HAP-1 (cell line): ENCODE data around the gene ERP27.

Experiments used
- DNase-seq, 2 experiments: peaks; one replicate each; pipeline ENCODE4 v3.0.0-alpha.2; 2016 to 2020; ENCODE audit warnings: low spot score in 2 of 2
- H3K27me3 ChIP-seq: fragments of 250-450 bp; sonication (Bioruptor Pico); 2 replicates; pipeline ENCODE4 v1.5.1; 2020; ENCODE audit warnings: low read depth, mild to moderate bottlenecking, moderate library complexity
- H3K36me3 ChIP-seq: fragments of 250-450 bp; sonication (Bioruptor Pico); replicated peaks from 2 replicates; pipeline ENCODE4 v1.5.1; 2020; ENCODE audit warnings: mild to moderate bottlenecking
- H3K4me1 ChIP-seq: fragments of 250-450 bp; sonication (Bioruptor Pico); 2 replicates; pipeline ENCODE4 v1.5.1; 2020; ENCODE audit warnings: mild to moderate bottlenecking
- H3K4me3 ChIP-seq: fragments of 250-450 bp; sonication (Bioruptor Pico); 2 replicates; pipeline ENCODE4 v1.5.1; 2020; ENCODE audit warnings: mild to moderate bottlenecking, moderate library complexity
- H3K9me3 ChIP-seq: fragments of 250-450 bp; sonication (Bioruptor Pico); 2 replicates; pipeline ENCODE4 v1.5.1; 2020; ENCODE audit warnings: mild to moderate bottlenecking, moderate library complexity
- in situ Hi-C: fragments of 300-500 bp; cut with MboI; formaldehyde crosslinking; loops from 3 replicates; pipeline ENCODE4 v1.14.3; 2020; ENCODE audit warnings: low sequenced_read_pairs, inconsistent platforms, mixed read lengths

ERP27 gene

GRCh38 chr12:14968478-14968877 lies 30.1 kb upstream of the ERP27 start:
- Histone ChIP-seq H3K4me1 (no peaks in the 10 kb centered on the region), H3K36me3 (no peaks in the 10 kb centered on the region), H3K4me3 (no peak overlapping the region), H3K27me3 (no peaks in the 10 kb centered on the region), H3K9me3 (no peaks in the 10 kb centered on the region)
- no peak for DNase-seq
- in situ Hi-C loops, result no loop called here

- no peaks in the 10 kb centered on the region for H3K4me1 ChIP-seq
- peaks cover 16% of the 10 kb centered on the region for H3K27me3 ChIP-seq
- H3K4me3 ChIP-seq, result no peak overlapping the region
- H3K9me3 ChIP-seq, result no peaks in the 10 kb centered on the region
- no peaks in the 10 kb centered on the region for H3K36me3 ChIP-seq
- DNase-seq, result no peak
- in situ Hi-C loops, result no loop called here
Observed at GRCh38 chr12:14965221-14965620, 26.9 kb upstream of the ERP27 start.

- Histone ChIP-seq H3K4me1 (no peaks in the 10 kb centered on the region), H3K27me3 (peaks cover 16% of the 10 kb centered on the region), H3K9me3 (no peaks in the 10 kb centered on the region), H3K4me3 (no peak overlapping the region), H3K36me3 (no peaks in the 10 kb centered on the region)
- in situ Hi-C loops, result no loop called here
- DNase-seq, result no peak
Observed at GRCh38 chr12:14964406-14964805, 26.1 kb upstream of the ERP27 start.

- in situ Hi-C loops, result no loop called here
- Histone ChIP-seq H3K4me1 (no peaks in the 10 kb centered on the region), H3K27me3 (peaks cover 17% of the 10 kb centered on the region), H3K4me3 (no peak overlapping the region), H3K9me3 (no peaks in the 10 kb centered on the region), H3K36me3 (no peaks in the 10 kb centered on the region)
- DNase-seq, result no peak
Observed at GRCh38 chr12:14963520-14963919, 25.2 kb upstream of the ERP27 start.

GRCh38 chr12:14962797-14963196 lies 24.5 kb upstream of the ERP27 start:
- Histone ChIP-seq H3K9me3 (no peaks in the 10 kb centered on the region), H3K4me1 (no peaks in the 10 kb centered on the region), H3K4me3 (no peak overlapping the region), H3K36me3 (no peaks in the 10 kb centered on the region), H3K27me3 (peaks cover 22% of the 10 kb centered on the region)
- DNase-seq, result no peak
- in situ Hi-C loops, result no loop called here

GRCh38 chr12:14962153-14962539 lies 23.8 kb upstream of the ERP27 start:
- Histone ChIP-seq H3K36me3 (no peaks in the 10 kb centered on the region), H3K27me3 (peaks cover 22% of the 10 kb centered on the region), H3K4me1 (no peaks in the 10 kb centered on the region), H3K9me3 (no peaks in the 10 kb centered on the region), H3K4me3 (no peak overlapping the region)
- in situ Hi-C loops, result no loop called here
- no peak for DNase-seq

GRCh38 chr12:14961466-14962152 lies 23.3 kb upstream of the ERP27 start, which contains the start of gene ARHGDIB:
ARHGDIB (minus strand) TSS chr12:14961601; CDS start chr12:14950712, 10,889 bp downstream.
- no peaks in the 10 kb centered on the region for H3K9me3 ChIP-seq
- H3K36me3 ChIP-seq, result no peaks in the 10 kb centered on the region
- DNase-seq, result no peak
- H3K4me1 ChIP-seq, result no peaks in the 10 kb centered on the region
- in situ Hi-C loops, result no loop called here
- peaks cover 22% of the 10 kb centered on the region for H3K27me3 ChIP-seq
- H3K4me3 ChIP-seq, result no peak within 1 kb of the TSS

- DNase-seq, result no peak
- Histone ChIP-seq H3K4me3 (no peak overlapping the region), H3K9me3 (no peaks in the 10 kb centered on the region), H3K36me3 (no peaks in the 10 kb centered on the region), H3K27me3 (peaks cover 22% of the 10 kb centered on the region), H3K4me1 (no peaks in the 10 kb centered on the region)
- in situ Hi-C loops, result no loop called here
Observed at GRCh38 chr12:14960548-14961465, 22.5 kb upstream of the ERP27 start.

GRCh38 chr12:14959916-14960496 lies 21.7 kb upstream of the ERP27 start:
- H3K27me3 ChIP-seq, result peaks cover 22% of the 10 kb centered on the region
- no peak for DNase-seq
- H3K9me3 ChIP-seq, result no peaks in the 10 kb centered on the region
- no peaks in the 10 kb centered on the region for H3K36me3 ChIP-seq
- no peak overlapping the region for H3K4me3 ChIP-seq
- in situ Hi-C loops, result no loop called here
- H3K4me1 ChIP-seq, result no peaks in the 10 kb centered on the region

- no peaks in the 10 kb centered on the region for H3K36me3 ChIP-seq
- no peak overlapping the region for H3K4me3 ChIP-seq
- H3K9me3 ChIP-seq, result no peaks in the 10 kb centered on the region
- H3K27me3 ChIP-seq, result peaks cover 22% of the 10 kb centered on the region
- in situ Hi-C loops, result no loop called here
- no peaks in the 10 kb centered on the region for H3K4me1 ChIP-seq
- DNase-seq, result no peak
Observed at GRCh38 chr12:14959463-14959862, 21.1 kb upstream of the ERP27 start.

GRCh38 chr12:14959126-14959440 lies 20.7 kb upstream of the ERP27 start:
- Histone ChIP-seq H3K9me3 (no peaks in the 10 kb centered on the region), H3K36me3 (no peaks in the 10 kb centered on the region), H3K27me3 (peaks cover 22% of the 10 kb centered on the region), H3K4me1 (no peaks in the 10 kb centered on the region), H3K4me3 (no peak overlapping the region)
- in situ Hi-C loops, result no loop called here
- no peak for DNase-seq

- no peak for DNase-seq
- H3K4me1 ChIP-seq, result no peaks in the 10 kb centered on the region
- H3K36me3 ChIP-seq, result no peaks in the 10 kb centered on the region
- no peaks in the 10 kb centered on the region for H3K9me3 ChIP-seq
- peaks cover 22% of the 10 kb centered on the region for H3K27me3 ChIP-seq
- no peak overlapping the region for H3K4me3 ChIP-seq
- in situ Hi-C loops, result no loop called here
Observed at GRCh38 chr12:14958361-14959125, 20.2 kb upstream of the ERP27 start.

- no peak overlapping the region for H3K4me3 ChIP-seq
- no peak for DNase-seq
- H3K4me1 ChIP-seq, result no peaks in the 10 kb centered on the region
- H3K36me3 ChIP-seq, result no peaks in the 10 kb centered on the region
- H3K27me3 ChIP-seq, result peaks cover 22% of the 10 kb centered on the region
- in situ Hi-C loops, result no loop called here
- no peaks in the 10 kb centered on the region for H3K9me3 ChIP-seq
Observed at GRCh38 chr12:14957551-14958168, 19.3 kb upstream of the ERP27 start.
